ENCODE measurements around the gene SLC39A9. TPM values are rescaled to one million over a fixed set of nuclear protein-coding genes. Genes with fewer than 3 reads are reported as not detected.

The SLC39A9 gene
- total RNA-seq, 1 donor from 2014 or later = 61.2 TPM

DNA sequence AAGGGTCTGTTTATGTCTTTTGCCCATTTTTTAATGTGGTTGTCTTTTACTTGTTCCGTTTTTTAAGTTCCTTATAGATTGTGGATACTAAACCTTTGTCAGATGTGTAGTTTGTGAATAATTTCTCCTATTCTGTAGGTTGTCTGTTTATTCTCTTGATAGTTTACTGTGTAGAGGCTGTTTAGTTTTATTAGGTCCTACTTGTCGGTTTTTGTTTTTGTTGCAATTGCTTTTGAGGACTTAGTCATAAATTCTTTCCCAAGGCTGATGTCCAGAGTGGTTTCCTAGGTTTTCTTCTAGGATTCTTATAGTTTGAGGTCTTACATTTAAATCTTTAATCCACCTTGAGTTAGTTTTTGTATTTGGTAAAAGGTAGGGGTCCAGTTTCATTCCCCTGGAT lies 33.9 kb downstream of the SLC39A9 start:
- DNase-seq (ENCODE audit: low spot score) = no peak
- no peak overlapping the region for H3K4me3 Mint-ChIP-seq
- H3K36me3 ChIP-seq = no peaks in the 10 kb centered on the region
- no peak overlapping the region for H2AFZ ChIP-seq (replicated peaks)
- TF ChIP-seq, protein P1, sequence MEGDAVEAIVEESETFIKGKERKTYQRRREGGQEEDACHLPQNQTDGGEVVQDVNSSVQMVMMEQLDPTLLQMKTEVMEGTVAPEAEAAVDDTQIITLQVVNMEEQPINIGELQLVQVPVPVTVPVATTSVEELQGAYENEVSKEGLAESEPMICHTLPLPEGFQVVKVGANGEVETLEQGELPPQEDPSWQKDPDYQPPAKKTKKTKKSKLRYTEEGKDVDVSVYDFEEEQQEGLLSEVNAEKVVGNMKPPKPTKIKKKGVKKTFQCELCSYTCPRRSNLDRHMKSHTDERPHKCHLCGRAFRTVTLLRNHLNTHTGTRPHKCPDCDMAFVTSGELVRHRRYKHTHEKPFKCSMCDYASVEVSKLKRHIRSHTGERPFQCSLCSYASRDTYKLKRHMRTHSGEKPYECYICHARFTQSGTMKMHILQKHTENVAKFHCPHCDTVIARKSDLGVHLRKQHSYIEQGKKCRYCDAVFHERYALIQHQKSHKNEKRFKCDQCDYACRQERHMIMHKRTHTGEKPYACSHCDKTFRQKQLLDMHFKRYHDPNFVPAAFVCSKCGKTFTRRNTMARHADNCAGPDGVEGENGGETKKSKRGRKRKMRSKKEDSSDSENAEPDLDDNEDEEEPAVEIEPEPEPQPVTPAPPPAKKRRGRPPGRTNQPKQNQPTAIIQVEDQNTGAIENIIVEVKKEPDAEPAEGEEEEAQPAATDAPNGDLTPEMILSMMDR (IDR thresholded peaks at IDR 0.05) = no peak
- TF ChIP-seq EZH2phosphoT487 (IDR thresholded peaks at IDR 0.05) = no peak
- no peak for TF ChIP-seq EZH2 (IDR thresholded peaks at IDR 0.05)
- H3K9ac ChIP-seq = no peak overlapping the region
- no peaks in the 10 kb centered on the region for H3K27me3 Mint-ChIP-seq (ENCODE audit: insufficient read depth, low read depth)
- H3K27ac ChIP-seq = no peak overlapping the region
- H4K20me1 ChIP-seq (ENCODE audit: low read depth) = no peaks in the 10 kb centered on the region
- peaks cover 30% of the 10 kb centered on the region for H3K79me2 ChIP-seq (ENCODE audit: low read depth)
- no peaks in the 10 kb centered on the region for H3K4me1 Mint-ChIP-seq
- H3K27ac Mint-ChIP-seq = no peak overlapping the region
- H3F3A ChIP-seq (ENCODE audit: low read depth) = no peaks in the 10 kb centered on the region
- H3K9me3 ChIP-seq (ENCODE audit: low read depth) = no peaks in the 10 kb centered on the region
- H3K4me1 ChIP-seq = no peaks in the 10 kb centered on the region
- no peak overlapping the region for H3K4me3 ChIP-seq
- peaks cover 4% of the 10 kb centered on the region for H3K9me3 Mint-ChIP-seq
- H3K4me2 ChIP-seq = no peak overlapping the region
- H3K36me3 Mint-ChIP-seq = peaks cover 26% of the 10 kb centered on the region
- H3K27me3 ChIP-seq = no peaks in the 10 kb centered on the region

DNA sequence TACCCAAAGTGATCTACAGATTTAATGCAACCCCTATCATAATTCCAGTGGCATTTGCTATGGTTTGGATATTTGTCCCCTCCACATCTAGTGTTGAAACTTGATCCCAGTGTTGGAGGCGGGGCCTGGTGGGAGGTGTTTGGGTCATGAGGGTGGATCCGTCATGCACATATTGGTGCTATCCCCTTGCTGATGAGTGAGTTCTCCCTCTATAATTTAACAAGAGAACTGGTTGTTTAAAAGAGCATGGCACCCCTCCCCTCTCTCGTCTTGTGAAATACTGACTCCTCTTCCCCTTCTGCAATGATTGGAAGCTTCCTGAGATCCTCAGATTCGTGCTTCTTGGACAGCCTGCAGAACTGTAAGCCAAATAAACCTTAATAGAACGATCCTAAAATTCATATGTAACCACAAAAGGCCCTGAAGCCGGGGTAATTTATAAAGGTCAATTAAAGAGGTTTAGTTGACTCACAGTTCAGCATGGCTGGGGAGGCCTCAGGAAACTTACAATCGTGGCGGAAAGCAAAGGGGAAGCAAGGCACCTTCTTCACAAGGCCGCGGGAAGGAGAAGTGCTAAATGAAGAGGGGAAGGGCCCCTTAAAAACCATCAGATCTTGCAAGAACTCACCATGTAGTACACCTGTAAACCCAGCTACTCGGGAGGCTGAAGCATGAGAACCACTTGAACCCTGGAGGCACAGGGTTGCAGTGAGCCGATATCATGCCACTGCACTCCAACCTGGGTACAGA lies 41.2 kb downstream of the SLC39A9 start:
- Histone ChIP-seq H3K4me2 (no peak overlapping the region), H3F3A (ENCODE audit: low read depth) (no peaks in the 10 kb centered on the region), H4K20me1 (ENCODE audit: low read depth) (no peaks in the 10 kb centered on the region), H3K4me3 (no peak overlapping the region), H3K27me3 (no peaks in the 10 kb centered on the region), H3K27ac (no peak overlapping the region), H3K9me3 (ENCODE audit: low read depth) (no peaks in the 10 kb centered on the region), H2AFZ (replicated peaks) (no peak overlapping the region), H3K4me1 (no peaks in the 10 kb centered on the region), H3K36me3 (no peaks in the 10 kb centered on the region), H3K79me2 (ENCODE audit: low read depth) (peaks cover 10% of the 10 kb centered on the region), H3K9ac (no peak overlapping the region)
- H3K4me1 Mint-ChIP-seq = no peaks in the 10 kb centered on the region
- DNase-seq (ENCODE audit: low spot score) = peak; percentile 5
- H3K27me3 Mint-ChIP-seq (ENCODE audit: insufficient read depth, low read depth) = no peaks in the 10 kb centered on the region
- H3K36me3 Mint-ChIP-seq = peaks cover 11% of the 10 kb centered on the region
- no peaks in the 10 kb centered on the region for H3K9me3 Mint-ChIP-seq
- no peak overlapping the region for H3K4me3 Mint-ChIP-seq
- TF ChIP-seq EZH2 (IDR thresholded peaks at IDR 0.05) = no peak
- no peak for TF ChIP-seq EZH2phosphoT487 (IDR thresholded peaks at IDR 0.05)
- TF ChIP-seq, protein P1 (IDR thresholded peaks at IDR 0.05) = no peak
- H3K27ac Mint-ChIP-seq = no peak overlapping the region

DNA sequence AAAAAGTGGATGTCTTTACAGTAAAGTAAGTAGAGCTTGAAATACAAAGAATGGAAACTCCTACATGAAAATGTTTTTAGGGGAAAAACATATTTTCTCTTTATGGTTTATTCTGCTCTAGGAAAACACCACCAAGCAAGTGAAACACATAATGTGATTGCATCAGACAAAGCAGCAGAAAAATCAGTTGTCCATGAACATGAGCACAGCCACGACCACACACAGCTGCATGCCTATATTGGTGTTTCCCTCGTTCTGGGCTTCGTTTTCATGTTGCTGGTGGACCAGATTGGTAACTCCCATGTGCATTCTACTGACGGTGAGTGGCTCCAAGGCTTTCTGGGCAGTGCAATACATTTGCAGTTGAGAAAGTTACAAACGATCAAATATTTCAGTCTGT lies 43.5 kb downstream of the SLC39A9 start:
- no peaks in the 10 kb centered on the region for H3K9me3 Mint-ChIP-seq
- H4K20me1 ChIP-seq (ENCODE audit: low read depth) = no peaks in the 10 kb centered on the region
- H3K4me2 ChIP-seq = no peak overlapping the region
- no peak overlapping the region for H3K4me3 ChIP-seq
- H3K27ac ChIP-seq = no peak overlapping the region
- no peaks in the 10 kb centered on the region for H3K4me1 ChIP-seq
- H2AFZ ChIP-seq (replicated peaks) = no peak overlapping the region
- no peak overlapping the region for H3K4me3 Mint-ChIP-seq
- no peak overlapping the region for H3K9ac ChIP-seq
- H3K36me3 ChIP-seq = no peaks in the 10 kb centered on the region
- no peaks in the 10 kb centered on the region for H3K9me3 ChIP-seq (ENCODE audit: low read depth)
- no peaks in the 10 kb centered on the region for H3K27me3 ChIP-seq
- TF ChIP-seq EZH2 (IDR thresholded peaks at IDR 0.05) (no peak), EZH2phosphoT487 (IDR thresholded peaks at IDR 0.05) (no peak)
- TF ChIP-seq, protein P1 (IDR thresholded peaks at IDR 0.05) = no peak
- no peaks in the 10 kb centered on the region for H3K27me3 Mint-ChIP-seq (ENCODE audit: insufficient read depth, low read depth)
- no peaks in the 10 kb centered on the region for H3K79me2 ChIP-seq (ENCODE audit: low read depth)
- peaks cover 12% of the 10 kb centered on the region for H3K36me3 Mint-ChIP-seq
- DNase-seq (ENCODE audit: low spot score) = no peak
- H3K4me1 Mint-ChIP-seq = no peaks in the 10 kb centered on the region
- H3F3A ChIP-seq (ENCODE audit: low read depth) = no peaks in the 10 kb centered on the region
- no peak overlapping the region for H3K27ac Mint-ChIP-seq

All from neural progenitor cell (in vitro differentiated cells).